ENCODE data around the gene AURKAIP1.
"Not testable (repeated sequence)": the region's sequence is repeated elsewhere in the genome, so short reads cannot be mapped to it uniquely, and the experiment has no call there.

AURKAIP1 gene

GRCh38 chr1:1371364-1371745 lies 3.7 kb downstream of the AURKAIP1 start:
- no peak for ATAC-seq

GRCh38 chr1:1370771-1371300 lies 4.2 kb downstream of the AURKAIP1 start:
- ATAC-seq = no peak
- no peak for TF ChIP-seq GLIS3 (CRISPR knock-in tag; IDR thresholded peaks at IDR 0.05)
- TF ChIP-seq TOX (CRISPR knock-in tag; IDR thresholded peaks at IDR 0.05; ENCODE audit: borderline replicate concordance) = no peak
- TF ChIP-seq PATZ1 (CRISPR knock-in tag; IDR thresholded peaks at IDR 0.05; ENCODE audit: borderline replicate concordance) = no peak
- TF ChIP-seq POU6F1 (CRISPR knock-in tag; IDR thresholded peaks at IDR 0.05; ENCODE audit: borderline replicate concordance, low read depth) = no peak
- no peak for TF ChIP-seq BACH2 (CRISPR knock-in tag; IDR thresholded peaks at IDR 0.05; ENCODE audit: borderline replicate concordance)

More at GRCh38 chr1:1371364-1371745, 3.7 kb downstream of the AURKAIP1 start:
- no peak for TF ChIP-seq RARB (CRISPR knock-in tag; IDR thresholded peaks at IDR 0.05)
- no peak for TF ChIP-seq ZFP3 (CRISPR knock-in tag; IDR thresholded peaks at IDR 0.05)
- TF ChIP-seq CREB5 (CRISPR knock-in tag; IDR thresholded peaks at IDR 0.05; ENCODE audit: low read depth) = no peak
- no peak for TF ChIP-seq ARNTL (CRISPR knock-in tag; IDR thresholded peaks at IDR 0.05; ENCODE audit: borderline replicate concordance, low read depth)
- no peak for TF ChIP-seq OSR1 (CRISPR knock-in tag; IDR thresholded peaks at IDR 0.05)
- no peak for TF ChIP-seq POU6F1 (CRISPR knock-in tag; IDR thresholded peaks at IDR 0.05; ENCODE audit: borderline replicate concordance, low read depth)
- no peak for TF ChIP-seq TOX (CRISPR knock-in tag; IDR thresholded peaks at IDR 0.05; ENCODE audit: borderline replicate concordance)
- no peak for TF ChIP-seq TSHZ2 (CRISPR knock-in tag; IDR thresholded peaks at IDR 0.05)
- no peak for TF ChIP-seq CSDC2 (CRISPR knock-in tag; IDR thresholded peaks at IDR 0.05)
- TF ChIP-seq ZFP30 (CRISPR knock-in tag; IDR thresholded peaks at IDR 0.05) = no peak
- TF ChIP-seq ZNF8 (CRISPR knock-in tag; IDR thresholded peaks at IDR 0.05) = no peak
- TF ChIP-seq PATZ1 (CRISPR knock-in tag; IDR thresholded peaks at IDR 0.05; ENCODE audit: borderline replicate concordance) = no peak

- ATAC-seq = not testable (repeated sequence)
Observed at GRCh38 chr1:1370094-1370493, 4.9 kb downstream of the AURKAIP1 start.

GRCh38 chr1:1367315-1367714 lies 7.7 kb downstream of the AURKAIP1 start:
- ATAC-seq = no peak
- no peak for TF ChIP-seq ISL1 (CRISPR knock-in tag; IDR thresholded peaks at IDR 0.05)
- TF ChIP-seq OSR1 (CRISPR knock-in tag; IDR thresholded peaks at IDR 0.05) = no peak
- TF ChIP-seq ZFP30 (CRISPR knock-in tag; IDR thresholded peaks at IDR 0.05) = no peak
- TF ChIP-seq PPARA (CRISPR knock-in tag; IDR thresholded peaks at IDR 0.05; ENCODE audit: borderline replicate concordance) = no peak
- TF ChIP-seq GLIS3 (CRISPR knock-in tag; IDR thresholded peaks at IDR 0.05) = no peak
- no peak for TF ChIP-seq ZNF70 (CRISPR knock-in tag; IDR thresholded peaks at IDR 0.05)
- no peak for TF ChIP-seq ARNTL (CRISPR knock-in tag; IDR thresholded peaks at IDR 0.05; ENCODE audit: borderline replicate concordance, low read depth)
- no peak for TF ChIP-seq RARB (CRISPR knock-in tag; IDR thresholded peaks at IDR 0.05)
- TF ChIP-seq TCF4 (CRISPR knock-in tag; IDR thresholded peaks at IDR 0.05; ENCODE audit: borderline replicate concordance) = no peak
- no peak for TF ChIP-seq PATZ1 (CRISPR knock-in tag; IDR thresholded peaks at IDR 0.05; ENCODE audit: borderline replicate concordance)
- TF ChIP-seq CSDC2 (CRISPR knock-in tag; IDR thresholded peaks at IDR 0.05) = no peak
- no peak for TF ChIP-seq SNAI2 (CRISPR knock-in tag; IDR thresholded peaks at IDR 0.05)
- TF ChIP-seq ZNF565 (CRISPR knock-in tag; conservative IDR thresholded peaks at IDR 0.05; ENCODE audit: low read depth) = no peak
- no peak for TF ChIP-seq ZFP3 (CRISPR knock-in tag; IDR thresholded peaks at IDR 0.05)
- TF ChIP-seq ZNF8 (CRISPR knock-in tag; IDR thresholded peaks at IDR 0.05) = no peak
- no peak for TF ChIP-seq ESRRG (CRISPR knock-in tag; IDR thresholded peaks at IDR 0.05)

Data from SK-N-SH treated with all-trans-retinoic acid at 6 μM for 48 hours (cell line).